ENCODE results near the gene KDF1. TPM values are rescaled to one million over a fixed set of nuclear protein-coding genes. Genes with fewer than 3 reads are reported as not detected.

The KDF1 gene
- total and polyA plus RNA-seq, 2 donors (not counting 1 experiment from before 2014, with no cell fraction given) = not detected

DNA sequence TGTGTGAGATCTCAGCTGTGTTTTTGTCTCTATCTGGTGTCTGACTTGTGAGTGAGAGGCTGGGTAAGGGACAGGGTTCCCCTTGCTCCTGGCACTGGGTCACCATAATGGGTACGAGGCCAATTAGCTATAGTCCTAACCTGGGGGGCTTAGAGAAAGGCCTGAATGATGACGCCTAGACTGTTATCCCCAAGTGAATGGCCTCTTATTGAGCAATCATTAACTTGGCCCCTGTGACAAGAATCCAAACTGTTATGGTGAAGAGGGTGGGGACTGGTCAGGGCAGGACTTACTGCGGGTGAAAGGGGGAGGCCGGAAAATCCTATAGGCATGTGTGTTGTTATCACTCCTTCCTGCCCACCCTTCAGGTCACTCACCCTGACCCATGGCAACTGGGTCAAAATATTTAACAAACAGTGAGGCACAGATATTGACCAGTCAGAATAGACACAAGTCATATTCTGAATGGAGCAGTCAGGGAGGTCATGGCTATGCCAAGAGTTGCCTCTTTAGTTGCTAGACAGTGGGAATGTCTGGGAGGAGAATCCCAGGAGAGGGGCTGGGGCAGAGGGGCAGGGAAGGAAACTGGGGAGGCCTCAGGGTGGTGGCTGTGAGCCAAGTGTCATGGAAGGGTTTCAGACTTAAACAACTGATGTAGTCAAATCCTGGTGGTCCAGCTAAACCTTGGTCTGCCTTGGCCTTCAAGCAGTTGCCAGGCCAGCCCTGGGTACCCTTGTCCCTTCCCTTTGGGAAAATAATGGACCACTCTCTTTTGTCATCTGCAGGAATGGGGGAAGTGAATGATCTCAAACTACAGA, 49.7 kb downstream of the KDF1 start:
- no peak overlapping the region for H2AFZ ChIP-seq (ENCODE audit: low read length)
- H3K4me3 ChIP-seq (replicated peaks in 1 of 4; ENCODE audit: control extremely low read depth in 1 of 4, insufficient read depth in 1 of 4, low read depth in 3 of 4, low read length in 4 of 4) = no peak overlapping the region
- no peaks in the 10 kb centered on the region for H3K79me2 ChIP-seq (ENCODE audit: control insufficient read depth, insufficient read depth, low read length)
- H3K9ac ChIP-seq (ENCODE audit: insufficient read depth, low read length) = no peak overlapping the region
- peaks cover 5% of the 10 kb centered on the region for H3K27me3 ChIP-seq (ENCODE audit: control insufficient read depth, insufficient read depth, low read length)
- no peaks in the 10 kb centered on the region for H3K36me3 ChIP-seq (ENCODE audit: control insufficient read depth, insufficient read depth, low read length)
- H3K4me2 ChIP-seq (ENCODE audit: extremely low read depth, insufficient read depth, low read length) = no peak overlapping the region
- no peaks in the 10 kb centered on the region for H3K4me1 ChIP-seq (ENCODE audit: control insufficient read depth, extremely low read depth, insufficient read depth, low read length)
- H4K20me1 ChIP-seq (ENCODE audit: control insufficient read depth, extremely low read depth, insufficient read depth, low read length) = no peaks in the 10 kb centered on the region
- no peaks in the 10 kb centered on the region for H3K9me3 ChIP-seq (ENCODE audit: control insufficient read depth, insufficient read depth, low read depth, low read length)
- H3K27ac ChIP-seq (ENCODE audit: insufficient read depth, low read length) = no peak overlapping the region
- TF ChIP-seq EZH2 (IDR thresholded peaks at IDR 0.05; ENCODE audit: low read length, missing control alignments) (no peak), CTCF (conservative IDR thresholded peaks at IDR 0.05 in 1 of 2, IDR thresholded peaks at IDR 0.05 in 1 of 2; ENCODE audit: low read depth in 1 of 2, low read length in 2 of 2) (no peak)
- DNase-seq (ENCODE audit: low read depth in 2 of 2) = no peak

GRCh38 chr1:26909951-26910342, 50.3 kb downstream of the KDF1 start:
- no peak for DNase-seq (ENCODE audit: low read depth in 2 of 2)

More at GRCh38 chr1:26909951-26910342, 50.3 kb downstream of the KDF1 start:
- Histone ChIP-seq H2AFZ (ENCODE audit: low read length) (no peak overlapping the region), H4K20me1 (ENCODE audit: control insufficient read depth, extremely low read depth, insufficient read depth, low read length) (no peaks in the 10 kb centered on the region), H3K27me3 (ENCODE audit: control insufficient read depth, insufficient read depth, low read length) (peaks cover 5% of the 10 kb centered on the region), H3K4me1 (ENCODE audit: control insufficient read depth, extremely low read depth, insufficient read depth, low read length) (no peaks in the 10 kb centered on the region), H3K36me3 (ENCODE audit: control insufficient read depth, insufficient read depth, low read length) (no peaks in the 10 kb centered on the region), H3K4me2 (ENCODE audit: extremely low read depth, insufficient read depth, low read length) (no peak overlapping the region), H3K9ac (ENCODE audit: insufficient read depth, low read length) (no peak overlapping the region), H3K4me3 (replicated peaks in 1 of 4; ENCODE audit: control extremely low read depth in 1 of 4, insufficient read depth in 1 of 4, low read depth in 3 of 4, low read length in 4 of 4) (no peak overlapping the region), H3K9me3 (ENCODE audit: control insufficient read depth, insufficient read depth, low read depth, low read length) (no peaks in the 10 kb centered on the region), H3K79me2 (ENCODE audit: control insufficient read depth, insufficient read depth, low read length) (no peaks in the 10 kb centered on the region), H3K27ac (ENCODE audit: insufficient read depth, low read length) (no peak overlapping the region)
- TF ChIP-seq EZH2 (IDR thresholded peaks at IDR 0.05; ENCODE audit: low read length, missing control alignments) (no peak), CTCF (conservative IDR thresholded peaks at IDR 0.05 in 1 of 2, IDR thresholded peaks at IDR 0.05 in 1 of 2; ENCODE audit: low read depth in 1 of 2, low read length in 2 of 2) (no peak)

Measured in fibroblast of lung (primary cell).